Stimulated activated CD8-positive, alpha-beta memory T cell treated with anti-CD3 and anti-CD28 coated beads, Interleukin-15, amount 100 ng/mL, for 4 hours (primary cell): ENCODE measurements around the gene PAX2.

Experiments used
- DNase-seq, 2 donors: peaks; one replicate each; pipeline ENCODE4 v3.0.0-alpha.2; 2020; ENCODE audit warnings: low read depth in 2 of 2

PAX2 gene

DNA sequence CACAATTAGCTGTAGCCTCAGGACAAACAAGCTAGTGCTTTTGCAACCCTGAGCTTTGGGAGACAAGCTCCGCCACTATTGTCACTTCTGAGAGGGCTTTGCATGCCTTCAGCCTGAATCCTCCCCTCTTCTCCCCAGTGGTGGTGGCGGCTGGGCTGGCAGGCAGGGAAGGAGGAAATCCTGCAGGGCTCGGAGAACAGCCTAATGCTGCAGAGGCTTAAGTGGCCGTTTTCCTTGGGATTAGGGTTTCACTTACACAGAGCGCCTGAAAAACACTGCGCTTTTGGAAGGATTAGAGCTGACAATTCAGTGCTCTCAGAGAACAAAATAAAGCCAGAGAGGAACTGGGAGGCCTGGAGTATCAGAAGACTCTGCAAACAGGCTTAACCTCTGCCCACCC lies 71.3 kb downstream of the PAX2 start:
- DNase-seq, result no peak

DNA sequence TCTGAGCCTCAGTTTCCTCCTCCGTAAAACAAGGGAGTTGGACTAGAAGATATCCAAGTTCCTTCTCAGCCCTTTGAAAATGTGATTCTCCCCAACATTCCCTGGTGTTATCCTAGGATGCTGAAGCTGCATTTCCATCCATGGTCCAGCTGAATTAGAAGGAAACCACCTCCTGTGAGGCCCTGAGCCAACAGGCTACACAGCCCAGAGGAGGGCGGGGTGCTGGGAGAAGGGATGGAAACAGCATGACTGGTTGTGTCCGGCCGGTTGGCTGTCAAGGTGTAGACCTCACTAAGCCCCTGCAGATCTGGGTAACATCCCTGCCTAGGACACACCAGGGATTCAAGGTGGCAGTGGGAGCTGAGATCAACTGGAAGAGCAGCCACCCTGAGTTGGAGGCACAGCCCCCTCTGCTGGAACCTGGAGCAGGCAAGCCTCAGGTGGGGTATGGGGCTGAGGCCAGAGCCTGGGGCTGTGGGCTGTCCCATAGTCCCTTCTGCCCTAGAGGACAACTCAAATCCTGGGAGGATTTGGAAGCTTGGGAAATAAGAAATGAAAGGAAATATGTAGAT lies 72.0 kb downstream of the PAX2 start:
- no peak for DNase-seq

DNA sequence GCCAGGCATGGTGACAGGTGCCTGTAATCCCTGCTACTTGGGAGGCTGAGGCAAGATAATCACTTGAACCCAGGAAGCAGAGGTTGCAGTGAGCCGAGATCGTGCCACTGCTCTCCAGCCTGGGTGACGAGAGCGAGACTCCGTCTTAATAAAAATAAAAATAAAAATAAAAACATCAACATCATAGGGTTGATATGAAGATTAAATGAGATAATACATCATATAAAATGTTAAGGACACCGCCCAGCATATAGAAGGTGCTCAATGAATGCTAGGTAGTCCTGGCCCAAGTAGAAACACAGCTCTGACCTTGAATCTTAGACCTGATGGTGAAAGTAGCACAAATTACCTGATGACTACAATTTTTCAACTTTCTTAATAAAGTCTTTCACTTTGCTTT lies 74.0 kb downstream of the PAX2 start:
- DNase-seq, result no peak

DNA sequence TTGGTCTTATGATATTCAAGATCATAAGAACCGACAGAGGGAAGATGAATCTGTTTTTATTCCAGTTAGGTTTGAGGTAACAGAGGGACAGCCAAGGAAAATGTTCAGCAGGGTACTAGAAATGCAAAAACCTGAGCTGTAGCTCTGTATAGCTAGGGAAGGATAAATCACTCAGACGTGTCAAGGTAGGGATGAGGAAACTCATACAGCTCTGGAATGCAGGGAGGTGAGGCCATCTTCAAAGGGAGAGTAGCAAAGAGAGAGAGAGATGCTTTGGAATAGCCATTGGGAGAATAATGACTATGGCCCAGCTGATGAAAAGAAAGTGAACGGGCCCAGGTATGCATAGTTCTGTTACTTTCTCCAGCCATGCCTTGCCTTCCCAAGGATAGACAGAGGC lies 77.8 kb downstream of the PAX2 start:
- DNase-seq, result no peak

DNA sequence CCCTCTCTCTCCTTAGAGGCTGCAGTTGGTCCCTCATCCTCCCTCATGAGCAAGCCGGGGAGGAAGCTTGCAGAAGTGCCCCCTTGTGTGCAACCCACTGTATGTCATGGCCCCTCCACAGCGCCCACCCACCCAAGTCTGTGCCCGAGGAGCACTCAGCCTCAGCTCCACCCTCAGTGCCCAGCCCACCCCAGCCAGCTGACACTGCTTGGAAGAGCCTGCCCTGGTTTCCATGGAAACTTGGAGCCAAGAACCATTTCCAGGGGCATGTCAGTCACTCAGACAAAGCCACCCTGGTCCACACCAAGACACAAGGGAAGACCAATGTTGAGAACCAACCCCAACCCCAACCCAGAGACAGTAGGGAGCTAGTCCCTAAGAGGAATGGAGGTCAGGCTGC lies 79.5 kb downstream of the PAX2 start:
- DNase-seq, result no peak

DNA sequence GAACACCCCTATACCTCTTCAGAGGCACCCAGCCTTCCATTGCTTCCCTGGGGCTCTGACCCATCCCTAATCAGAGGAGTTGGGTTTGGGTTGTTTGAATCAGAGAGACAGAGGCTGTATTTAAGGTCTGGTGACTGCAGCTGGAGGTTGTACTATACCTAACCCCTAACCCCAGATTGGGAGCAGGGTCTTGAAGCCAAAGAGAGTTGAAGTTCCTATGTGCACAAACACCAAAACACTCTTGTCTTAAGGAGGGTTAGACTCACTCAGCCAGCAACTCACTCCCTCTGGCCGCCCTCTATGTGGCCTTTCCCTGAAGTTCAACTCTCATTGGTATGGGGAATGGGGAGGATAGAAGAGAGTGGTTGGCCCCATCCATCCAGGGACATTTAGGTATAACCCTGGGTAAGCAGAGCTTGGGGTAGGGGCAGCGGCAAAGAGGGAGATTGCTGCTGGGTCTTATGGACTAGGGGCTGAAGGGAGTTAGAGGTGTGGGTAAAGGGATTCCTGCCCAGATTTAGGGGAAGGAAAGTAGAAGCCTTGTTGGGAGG lies 80.0 kb downstream of the PAX2 start:
- DNase-seq, result no peak

DNA sequence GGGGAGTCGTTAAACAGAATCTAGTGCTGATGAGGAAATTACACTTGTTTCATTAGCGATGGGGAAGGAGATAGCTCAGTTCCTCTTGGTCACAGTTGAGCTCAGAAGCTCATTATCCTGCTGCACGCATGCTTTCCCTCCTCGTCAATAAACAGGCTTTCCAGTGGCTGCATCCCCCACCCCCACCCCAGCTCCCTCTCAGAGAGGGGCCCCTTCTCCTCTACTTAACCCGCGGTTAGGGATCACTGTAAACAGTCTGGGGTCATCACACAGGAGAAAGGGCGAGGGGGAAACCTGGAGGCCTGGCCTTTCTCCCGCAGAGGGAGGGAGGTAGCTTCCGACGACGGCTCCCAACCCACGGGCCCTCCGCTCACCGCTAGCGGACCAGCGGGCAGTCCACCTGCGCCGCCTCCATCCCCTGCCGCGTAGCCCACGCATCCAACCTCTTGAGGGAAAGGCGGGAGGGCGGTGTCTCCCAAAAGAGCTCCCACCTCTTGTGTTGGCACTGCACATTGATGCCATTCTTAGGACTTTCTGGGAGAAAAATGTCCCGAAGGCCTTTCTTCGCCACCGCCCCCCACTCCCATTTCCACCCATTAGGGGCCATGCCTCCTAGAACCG lies 80.8 kb downstream of the PAX2 start:
- DNase-seq, result no peak

DNA sequence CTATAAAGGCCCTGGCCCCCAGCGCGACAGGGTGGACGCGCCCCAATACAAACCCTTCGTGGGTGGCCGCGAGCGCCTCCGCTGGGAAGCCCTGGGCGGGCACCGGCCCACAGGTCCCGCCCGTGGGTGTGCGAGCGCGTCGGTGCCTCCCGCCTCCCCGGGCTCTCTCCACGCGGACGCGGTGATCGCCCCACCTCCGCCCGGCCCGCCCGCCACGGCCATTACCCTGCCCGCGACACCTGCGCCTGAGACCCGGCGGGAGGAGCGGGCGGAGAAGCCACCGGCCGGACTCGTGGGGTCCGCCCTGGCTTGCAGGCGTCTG lies 81.2 kb downstream of the PAX2 start:
- no peak for DNase-seq

DNA sequence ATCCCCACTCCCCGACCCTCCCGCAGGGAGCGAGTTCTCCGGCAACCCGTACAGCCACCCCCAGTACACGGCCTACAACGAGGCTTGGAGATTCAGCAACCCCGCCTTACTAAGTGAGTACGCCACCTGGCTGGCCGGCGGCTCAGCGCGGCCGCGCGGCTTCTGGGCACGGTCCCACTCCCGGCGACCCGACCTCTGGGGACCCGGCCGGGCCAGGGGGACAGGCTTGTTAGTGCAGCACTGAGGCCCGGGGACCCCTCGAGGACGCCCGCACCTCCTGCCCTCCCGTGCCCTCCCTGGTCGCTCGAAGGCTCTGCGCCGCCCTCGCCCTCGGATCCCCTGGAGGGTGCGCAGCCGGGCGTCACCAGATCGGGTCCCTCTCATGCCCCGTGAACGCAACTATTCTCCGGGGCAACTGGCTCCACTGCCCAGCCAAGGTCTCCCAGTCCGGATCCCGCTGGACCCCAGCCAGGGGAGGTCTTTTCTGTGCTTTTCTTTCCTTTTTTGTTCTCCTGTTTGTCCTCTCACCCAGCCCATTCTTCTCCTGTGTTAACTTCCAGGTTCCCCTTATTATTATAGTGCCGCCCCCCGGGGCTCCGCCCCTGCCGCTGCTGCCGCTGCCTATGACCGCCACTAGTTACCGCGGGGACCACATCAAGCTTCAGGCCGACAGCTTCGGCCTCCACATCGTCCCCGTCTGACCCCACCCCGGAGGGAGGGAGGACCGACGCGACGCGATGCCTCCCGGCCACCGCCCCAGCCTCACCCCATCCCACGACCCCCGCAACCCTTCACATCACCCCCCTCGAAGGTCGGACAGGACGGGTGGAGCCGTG lies 81.8 kb downstream of the PAX2 start:
- DNase-seq, result no peak

DNA sequence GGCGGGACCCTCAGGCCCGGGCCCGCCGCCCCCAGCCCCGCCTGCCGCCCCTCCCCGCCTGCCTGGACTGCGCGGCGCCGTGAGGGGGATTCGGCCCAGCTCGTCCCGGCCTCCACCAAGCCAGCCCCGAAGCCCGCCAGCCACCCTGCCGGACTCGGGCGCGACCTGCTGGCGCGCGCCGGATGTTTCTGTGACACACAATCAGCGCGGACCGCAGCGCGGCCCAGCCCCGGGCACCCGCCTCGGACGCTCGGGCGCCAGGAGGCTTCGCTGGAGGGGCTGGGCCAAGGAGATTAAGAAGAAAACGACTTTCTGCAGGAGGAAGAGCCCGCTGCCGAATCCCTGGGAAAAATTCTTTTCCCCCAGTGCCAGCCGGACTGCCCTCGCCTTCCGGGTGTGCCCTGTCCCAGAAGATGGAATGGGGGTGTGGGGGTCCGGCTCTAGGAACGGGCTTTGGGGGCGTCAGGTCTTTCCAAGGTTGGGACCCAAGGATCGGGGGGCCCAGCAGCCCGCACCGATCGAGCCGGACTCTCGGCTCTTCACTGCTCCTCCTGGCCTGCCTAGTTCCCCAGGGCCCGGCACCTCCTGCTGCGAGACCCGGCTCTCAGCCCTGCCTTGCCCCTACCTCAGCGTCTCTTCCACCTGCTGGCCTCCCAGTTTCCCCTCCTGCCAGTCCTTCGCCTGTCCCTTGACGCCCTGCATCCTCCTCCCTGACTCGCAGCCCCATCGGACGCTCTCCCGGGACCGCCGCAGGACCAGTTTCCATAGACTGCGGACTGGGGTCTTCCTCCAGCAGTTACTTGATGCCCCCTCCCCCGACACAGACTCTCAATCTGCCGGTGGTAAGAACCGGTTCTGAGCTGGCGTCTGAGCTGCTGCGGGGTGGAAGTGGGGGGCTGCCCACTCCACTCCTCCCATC lies 82.7 kb downstream of the PAX2 start:
- no peak for DNase-seq

DNA sequence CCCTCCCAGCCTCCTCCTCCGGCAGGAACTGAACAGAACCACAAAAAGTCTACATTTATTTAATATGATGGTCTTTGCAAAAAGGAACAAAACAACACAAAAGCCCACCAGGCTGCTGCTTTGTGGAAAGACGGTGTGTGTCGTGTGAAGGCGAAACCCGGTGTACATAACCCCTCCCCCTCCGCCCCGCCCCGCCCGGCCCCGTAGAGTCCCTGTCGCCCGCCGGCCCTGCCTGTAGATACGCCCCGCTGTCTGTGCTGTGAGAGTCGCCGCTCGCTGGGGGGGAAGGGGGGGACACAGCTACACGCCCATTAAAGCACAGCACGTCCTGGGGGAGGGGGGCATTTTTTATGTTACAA lies 83.3 kb downstream of the PAX2 start:
- DNase-seq, result no peak

DNA sequence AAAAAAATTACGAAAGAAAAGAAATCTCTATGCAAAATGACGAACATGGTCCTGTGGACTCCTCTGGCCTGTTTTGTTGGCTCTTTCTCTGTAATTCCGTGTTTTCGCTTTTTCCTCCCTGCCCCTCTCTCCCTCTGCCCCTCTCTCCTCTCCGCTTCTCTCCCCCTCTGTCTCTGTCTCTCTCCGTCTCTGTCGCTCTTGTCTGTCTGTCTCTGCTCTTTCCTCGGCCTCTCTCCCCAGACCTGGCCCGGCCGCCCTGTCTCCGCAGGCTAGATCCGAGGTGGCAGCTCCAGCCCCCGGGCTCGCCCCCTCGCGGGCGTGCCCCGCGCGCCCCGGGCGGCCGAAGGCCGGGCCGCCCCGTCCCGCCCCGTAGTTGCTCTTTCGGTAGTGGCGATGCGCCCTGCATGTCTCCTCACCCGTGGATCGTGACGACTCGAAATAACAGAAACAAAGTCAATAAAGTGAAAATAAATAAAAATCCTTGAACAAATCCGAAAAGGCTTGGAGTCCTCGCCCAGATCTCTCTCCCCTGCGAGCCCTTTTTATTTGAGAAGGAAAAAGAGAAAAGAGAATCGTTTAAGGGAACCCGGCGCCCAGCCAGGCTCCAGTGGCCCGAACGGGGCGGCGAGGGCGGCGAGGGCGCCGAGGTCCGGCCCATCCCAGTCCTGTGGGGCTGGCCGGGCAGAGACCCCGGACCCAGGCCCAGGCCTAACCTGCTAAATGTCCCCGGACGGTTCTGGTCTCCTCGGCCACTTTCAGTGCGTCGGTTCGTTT lies 83.9 kb downstream of the PAX2 start:
- no peak for DNase-seq

DNA sequence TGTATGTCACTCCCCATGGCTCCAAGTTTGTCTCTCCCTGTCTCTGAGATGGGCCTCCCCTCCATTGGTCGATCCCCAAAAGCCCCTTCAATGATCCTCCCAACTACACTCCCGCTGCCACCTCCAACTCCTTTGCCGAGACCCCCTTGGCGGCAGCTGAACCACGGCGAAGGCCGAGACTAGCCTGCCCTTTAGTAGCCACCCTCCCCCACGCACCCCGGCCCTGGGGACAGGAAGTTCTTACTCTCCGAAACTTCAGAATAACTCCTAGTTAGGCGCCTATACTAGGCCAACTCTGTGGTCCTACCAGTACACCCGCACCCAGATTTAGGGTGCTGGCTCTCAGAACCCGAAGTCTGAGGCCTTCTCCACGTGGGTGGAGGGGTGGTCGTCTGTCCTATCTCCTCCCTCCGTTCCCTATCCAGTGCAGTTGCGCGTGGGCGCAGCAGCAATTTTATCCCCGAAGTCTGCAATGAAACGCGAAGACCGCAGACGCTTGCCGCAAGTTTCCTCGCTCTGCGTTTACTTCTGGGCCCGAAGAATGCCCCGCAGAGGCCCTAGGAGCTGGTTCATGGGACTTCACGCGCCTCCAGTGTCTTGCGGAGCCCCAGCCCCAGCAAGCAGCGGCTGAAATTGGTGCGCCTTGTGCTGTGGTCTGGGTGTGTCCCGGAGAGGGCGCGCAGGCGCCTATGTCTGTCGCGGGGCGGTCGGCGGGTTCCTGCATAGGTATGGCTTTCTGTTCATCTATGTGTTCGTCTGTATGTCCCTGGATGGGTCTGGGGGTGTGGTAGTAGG lies 84.7 kb downstream of the PAX2 start:
- DNase-seq, result no peak

DNA sequence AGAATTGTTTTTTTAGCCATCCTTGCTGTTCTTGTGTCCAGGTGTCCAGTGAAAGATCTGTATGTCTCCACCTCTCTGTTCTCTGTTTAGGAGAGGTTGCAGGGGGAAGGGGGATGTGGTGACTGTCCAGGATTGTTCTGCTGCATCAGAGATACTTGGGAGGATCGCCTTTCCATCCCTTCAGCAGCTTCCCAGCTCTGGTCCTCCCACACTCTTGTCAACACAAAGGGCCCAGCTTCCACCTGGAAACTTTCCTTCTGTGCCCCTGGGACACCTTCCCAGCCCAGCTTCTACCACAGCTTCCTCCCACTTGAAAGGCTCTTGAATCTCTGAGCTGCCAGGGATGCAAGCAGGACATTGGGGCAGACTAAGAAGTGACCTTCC lies 85.3 kb downstream of the PAX2 start:
- no peak for DNase-seq

DNA sequence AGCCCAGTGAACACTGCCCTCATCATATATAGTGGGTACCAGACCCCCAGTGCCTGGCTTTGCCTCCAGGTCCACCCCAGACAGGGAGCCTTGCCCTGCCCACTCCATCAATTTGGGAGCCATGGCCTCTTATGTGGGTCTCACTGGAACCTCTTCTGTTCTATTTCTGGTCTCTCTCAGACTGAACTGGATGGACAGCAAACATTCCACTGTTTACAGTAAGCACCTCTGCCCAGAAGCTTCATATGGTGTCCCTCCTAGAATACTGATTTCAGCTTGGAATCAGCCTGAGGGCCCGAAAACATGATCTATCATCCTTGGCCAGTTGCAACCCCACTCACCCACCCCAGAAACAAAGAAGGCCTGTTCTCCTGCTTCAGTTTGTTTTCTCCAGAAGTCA lies 86.4 kb downstream of the PAX2 start:
- no peak for DNase-seq

DNA sequence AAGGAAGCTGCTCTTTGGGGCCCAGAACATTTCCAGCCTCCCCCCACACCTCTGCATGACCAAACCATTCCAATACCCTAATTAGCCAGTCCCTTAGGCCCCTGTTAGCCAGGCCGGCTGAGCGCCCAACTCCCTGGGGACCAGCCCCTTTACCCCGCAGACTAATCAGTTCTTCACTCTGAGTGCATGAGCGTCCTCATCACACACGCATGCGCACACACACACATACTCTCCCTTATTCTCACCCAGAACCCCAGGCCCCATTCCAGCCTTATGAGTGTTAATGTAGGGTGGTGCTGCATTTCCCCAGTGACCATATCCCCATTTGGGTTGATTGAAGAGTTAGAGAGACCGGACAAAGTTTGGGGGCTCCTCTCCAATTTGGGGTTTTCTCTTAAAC lies 90.4 kb downstream of the PAX2 start:
- no peak for DNase-seq

DNA sequence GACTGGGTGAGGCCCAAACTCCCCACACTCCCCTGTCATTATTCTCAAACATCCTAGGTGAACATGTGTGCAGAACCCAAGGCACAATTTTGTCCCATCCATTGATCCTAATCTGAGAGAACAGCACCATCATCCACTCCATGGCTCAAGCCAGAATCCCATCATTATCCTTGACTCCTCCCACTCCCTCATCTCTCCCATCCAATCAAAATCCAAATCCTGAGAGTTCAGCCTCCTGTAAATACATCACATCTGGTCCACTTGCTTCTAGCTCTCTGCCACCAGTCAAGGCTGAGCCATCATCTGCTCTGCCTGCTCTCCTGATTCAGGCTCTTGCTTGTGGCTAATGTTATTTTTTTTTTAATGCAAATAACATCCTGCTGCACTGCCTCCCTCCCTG lies 91.5 kb downstream of the PAX2 start:
- no peak for DNase-seq

DNA sequence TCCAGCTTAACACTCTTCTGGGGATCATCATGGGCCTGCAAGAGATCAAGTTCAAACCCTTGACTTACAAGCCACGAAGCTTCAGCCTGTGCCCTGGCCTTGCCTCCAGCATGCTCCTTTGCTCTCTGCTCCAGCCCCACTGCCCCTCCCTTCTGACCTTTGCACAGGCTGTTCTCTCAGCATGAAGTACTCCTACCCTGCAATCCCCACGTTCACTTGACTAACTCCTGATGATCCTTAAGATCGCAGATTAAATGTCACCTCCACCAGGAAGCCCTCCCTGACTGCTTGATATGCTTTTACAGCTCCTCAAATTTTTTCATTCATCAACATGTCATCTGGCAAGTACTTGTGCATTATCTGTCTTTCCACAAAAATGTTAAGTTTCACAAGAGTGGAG lies 91.9 kb downstream of the PAX2 start:
- DNase-seq, result no peak

DNA sequence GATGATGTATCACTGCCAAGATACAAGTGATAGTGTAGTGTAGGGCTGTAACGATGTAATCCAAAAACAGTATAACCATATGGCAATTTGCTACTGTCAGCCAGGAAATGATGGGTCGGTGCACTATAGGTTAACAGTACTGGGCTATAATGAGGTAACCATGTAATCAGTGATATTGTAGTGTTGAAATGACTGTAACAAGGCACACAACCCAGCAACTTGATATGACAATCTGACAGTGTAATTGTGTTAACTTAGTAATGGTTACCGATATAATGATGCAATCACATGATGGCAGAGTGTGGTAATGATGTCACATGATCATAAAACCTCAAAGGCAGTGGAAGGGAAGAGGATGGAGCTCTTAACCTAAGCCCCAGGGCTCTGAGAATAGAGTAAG lies 93.6 kb downstream of the PAX2 start:
- no peak for DNase-seq

DNA sequence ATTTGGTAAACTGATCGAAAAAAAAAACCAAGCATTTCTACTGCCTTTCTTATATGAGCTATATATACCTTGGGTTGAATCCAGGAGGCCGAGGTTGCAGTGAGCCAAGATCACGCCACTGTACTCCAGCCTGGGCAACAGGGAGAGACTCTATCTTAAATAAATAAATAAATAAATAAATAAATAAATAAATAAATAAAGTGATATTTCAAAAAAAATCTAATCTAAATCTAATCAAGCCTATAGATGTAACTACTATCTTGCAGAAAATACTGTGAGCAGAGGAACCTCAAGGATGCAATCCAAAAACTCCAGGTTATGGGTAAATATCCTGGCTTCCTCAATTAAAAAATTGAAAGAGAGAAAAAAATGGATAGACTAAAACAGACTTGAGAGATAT lies 96.1 kb downstream of the PAX2 start:
- no peak for DNase-seq

DNA sequence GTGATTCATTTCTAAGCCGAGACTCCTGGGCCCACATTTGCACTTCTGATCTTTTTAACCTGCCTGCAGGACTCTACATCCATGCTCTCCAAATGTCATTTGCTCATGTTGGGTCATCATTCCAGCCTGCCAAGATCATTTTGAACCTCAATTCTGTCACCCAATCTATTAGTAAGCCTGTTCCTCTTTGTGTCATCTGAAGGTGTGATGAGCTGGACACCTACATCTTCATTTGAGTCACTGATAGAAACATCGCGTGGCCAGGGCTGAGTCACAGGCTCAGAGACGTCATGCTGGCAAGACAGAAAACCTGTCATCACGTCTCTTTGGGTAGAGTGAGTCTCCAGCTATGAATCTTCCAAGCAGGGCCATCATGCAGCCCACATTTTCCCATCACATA lies 102.1 kb downstream of the PAX2 start:
- no peak for DNase-seq
